GM21367 (cell line): ENCODE data around the gene TBC1D22A.

Source experiments
- ATAC-seq: cut with Tn5 transposase; IDR thresholded peaks from one replicate; pipeline ENCODE4 v1.9.1; 2021; ENCODE audit not compliant: unreplicated experiment

TBC1D22A gene

DNA sequence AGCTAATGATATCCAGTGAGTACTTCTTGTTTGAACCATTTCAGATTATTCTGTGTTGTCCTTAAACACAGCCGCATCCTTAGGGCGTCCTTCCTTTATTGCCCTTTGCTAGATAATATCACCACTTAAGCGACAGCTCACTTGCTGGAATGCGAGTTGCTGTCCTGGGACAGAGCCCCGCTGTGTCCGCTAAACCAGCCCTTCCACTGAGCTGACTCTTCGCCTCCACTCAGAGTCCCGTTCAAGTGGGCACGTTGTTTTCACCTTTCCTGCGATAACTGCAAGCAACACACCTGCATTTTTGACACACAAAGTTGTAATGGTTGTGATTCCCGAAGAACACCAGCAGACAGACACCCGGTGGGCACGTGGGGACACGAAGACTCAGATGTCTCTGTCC is 140.0 kb downstream of the TBC1D22A start:
- ATAC-seq, result no peak

DNA sequence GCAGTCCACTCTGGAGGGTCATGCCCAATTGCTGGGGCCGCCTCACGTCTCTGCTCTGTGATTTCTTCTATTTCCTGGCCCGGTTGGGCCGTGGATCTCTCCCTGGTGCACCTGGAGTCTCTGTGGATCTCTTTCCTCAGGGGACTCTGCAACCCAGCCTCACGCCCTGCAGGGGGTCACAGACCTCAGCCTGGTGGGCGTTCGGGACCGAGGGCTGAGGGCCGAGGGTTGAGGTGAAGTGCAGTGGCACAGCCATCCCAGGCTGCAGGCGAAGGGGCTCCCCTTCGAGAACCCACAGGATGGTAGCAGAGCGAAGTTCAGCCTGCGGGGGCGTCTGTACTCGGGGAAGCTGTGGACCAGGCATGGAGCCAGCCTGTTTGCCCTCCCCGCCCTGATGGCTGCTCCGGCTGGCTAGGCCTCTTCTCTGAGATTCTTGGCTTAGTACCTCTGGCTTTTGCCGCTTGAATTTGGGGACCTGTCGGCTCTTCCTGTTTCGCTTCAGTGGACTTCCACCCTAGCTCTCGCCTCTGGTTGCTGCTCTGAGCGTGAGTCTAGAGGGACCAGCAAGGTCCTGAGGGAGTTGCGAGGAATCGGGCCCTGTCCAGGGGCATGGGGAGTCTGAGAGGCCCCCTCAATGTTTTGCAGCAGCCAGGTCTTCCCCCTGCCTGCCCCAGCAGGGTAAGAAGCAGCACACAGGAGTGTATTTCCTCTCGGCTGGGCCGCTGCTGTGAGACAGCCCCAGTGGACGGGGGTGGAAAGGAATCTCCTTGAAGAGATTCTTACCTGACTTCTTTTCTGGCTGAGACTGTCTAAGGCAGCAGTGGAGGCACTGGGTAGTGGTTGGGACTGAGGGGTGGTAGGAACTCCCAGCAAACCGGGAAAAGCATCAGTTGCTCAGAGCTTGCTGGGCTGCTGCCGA is 140.8 kb downstream of the TBC1D22A start:
- no peak for ATAC-seq

DNA sequence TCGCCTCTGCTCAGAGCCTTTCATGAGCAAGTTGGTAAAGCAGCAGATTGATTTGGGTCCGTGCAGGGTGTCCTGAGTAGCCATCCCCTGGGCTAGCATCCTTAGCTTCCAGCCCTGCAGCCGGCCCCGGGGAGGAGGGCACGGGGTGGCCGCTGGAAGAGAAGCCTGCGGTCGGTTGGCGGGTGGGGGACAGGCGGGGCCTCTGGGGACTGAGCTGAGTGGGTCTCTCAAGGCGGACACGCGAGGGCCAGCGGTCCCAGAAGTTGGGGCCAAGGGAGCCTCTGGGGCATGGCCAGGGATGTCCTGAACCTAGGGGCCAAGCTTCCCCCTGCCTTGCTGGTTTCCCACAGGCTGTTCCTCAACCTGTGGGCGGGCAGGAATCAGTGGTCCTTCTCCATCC is 143.0 kb downstream of the TBC1D22A start:
- no peak for ATAC-seq

DNA sequence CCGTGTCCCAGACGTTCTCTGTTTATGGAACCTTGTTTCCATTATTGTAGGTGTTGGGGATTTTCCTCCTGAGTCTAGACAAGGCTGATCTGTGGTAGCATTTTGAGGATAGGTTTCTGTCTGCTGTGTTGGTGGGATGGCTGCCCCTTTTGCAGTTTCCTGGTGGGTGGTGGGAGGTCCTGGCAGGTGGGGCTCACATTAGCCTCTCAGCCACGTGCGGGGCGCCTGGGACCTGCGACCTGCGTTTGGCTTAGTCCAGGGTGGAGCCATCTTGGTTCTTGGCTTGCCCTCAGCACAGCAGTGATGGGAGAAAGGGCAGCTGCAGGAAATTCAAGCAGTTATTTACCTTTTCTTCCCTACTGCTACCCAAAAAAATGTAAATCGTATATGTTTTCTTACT is 143.4 kb downstream of the TBC1D22A start:
- no peak for ATAC-seq

DNA sequence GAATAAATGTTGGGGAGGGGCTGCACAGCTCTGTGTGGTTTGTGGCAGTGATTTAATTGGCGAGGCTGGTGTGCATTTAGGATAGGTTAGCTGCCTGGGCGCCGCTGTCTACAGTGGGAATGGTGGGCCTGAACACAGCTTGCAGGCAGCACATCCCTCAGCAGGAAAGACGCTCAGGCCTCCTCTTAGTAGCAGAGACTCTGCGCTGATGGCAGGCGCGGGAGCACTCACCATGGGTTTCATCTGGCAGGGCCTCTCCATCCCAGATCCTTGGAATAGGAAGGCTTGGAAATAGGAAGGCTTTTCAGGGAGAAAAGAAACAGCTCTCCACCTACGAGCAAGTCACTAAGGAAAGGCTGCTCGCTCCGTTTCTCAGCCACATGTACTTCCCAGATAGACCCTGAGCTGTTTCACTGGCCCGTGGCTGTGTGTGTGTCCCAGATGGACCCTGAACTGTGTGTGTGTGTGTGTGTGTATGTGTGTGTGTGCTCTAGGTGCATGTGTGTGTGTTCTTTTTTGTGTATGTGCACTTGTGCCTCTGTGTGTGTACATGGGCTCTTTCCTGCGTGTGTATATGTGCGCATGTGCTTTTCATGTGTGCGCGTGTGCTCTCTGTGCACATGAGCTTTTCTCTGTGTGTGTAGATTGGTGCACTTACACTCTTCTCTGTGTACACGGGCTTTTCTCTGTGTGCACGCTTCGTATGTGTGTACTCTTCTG is 144.0 kb downstream of the TBC1D22A start:
- no peak for ATAC-seq

DNA sequence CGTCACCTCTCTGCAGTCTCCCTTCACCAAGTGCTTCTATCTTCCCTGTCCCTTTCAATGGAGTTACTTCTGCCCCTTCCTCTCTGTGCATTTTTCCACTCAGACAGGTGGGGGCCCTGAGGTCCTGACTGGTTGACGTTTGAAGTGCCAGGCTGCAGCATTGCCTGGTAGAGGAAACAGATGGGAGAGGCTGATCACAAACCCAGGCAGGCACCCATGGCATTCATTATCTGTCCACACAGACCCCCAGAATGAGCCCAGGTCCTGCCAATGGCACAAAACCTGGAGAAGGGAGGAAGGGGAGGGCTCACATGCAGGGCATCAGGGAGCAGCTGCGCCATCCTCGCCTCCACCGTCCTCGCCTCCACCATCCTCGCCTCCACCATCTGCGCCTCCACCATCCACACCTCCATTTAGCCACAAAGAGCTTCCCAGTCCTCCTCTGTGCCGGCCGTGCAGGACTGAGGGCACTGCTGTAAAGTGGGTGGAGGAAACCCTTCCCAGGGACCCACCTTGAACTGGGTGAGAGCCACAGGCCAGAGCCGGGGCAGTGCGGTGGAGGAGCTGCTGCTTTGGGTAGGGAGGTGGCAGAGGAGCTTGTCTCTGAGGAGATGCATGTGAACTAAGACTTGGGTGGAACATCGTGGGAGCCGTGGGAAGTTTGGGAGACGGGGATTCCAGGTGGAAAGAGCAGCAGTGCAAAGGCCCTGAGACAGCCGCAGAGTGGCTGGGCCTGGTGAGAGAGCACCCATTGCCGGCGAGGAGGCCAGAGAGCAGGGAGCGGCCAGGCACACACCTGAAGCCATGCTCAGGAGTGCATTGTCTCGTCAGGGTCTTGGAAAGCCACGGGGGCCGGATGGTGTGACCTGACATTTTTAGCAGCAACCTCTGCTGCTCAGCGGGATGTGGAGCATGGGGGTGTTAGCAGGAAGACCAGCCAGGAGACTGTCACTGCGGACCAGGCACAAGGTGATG is 145.1 kb downstream of the TBC1D22A start:
- ATAC-seq, result no peak

DNA sequence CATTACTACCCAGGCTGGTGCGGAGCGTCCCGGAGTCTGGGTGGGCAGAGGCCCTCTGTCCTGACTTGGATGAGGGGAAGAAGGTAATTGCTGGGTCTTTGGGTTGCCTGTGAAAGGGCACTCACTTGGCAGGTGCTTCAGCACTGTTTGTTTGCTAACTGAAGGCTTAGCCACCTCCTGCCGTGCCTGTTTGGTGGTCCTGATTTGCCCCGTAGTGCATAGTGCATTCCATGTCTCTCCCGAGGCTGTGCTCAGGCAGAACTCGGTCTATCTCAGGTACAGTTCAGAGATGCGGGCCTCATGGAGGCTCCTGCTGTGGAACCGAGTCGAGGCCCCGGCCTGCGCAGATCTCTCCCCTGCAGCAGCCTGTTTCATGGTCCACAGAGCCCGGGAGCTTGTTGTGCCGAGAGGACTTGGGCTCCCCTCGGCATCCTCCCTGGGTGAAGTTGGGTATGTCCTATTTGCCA is 146.2 kb downstream of the TBC1D22A start:
- ATAC-seq, result no peak

DNA sequence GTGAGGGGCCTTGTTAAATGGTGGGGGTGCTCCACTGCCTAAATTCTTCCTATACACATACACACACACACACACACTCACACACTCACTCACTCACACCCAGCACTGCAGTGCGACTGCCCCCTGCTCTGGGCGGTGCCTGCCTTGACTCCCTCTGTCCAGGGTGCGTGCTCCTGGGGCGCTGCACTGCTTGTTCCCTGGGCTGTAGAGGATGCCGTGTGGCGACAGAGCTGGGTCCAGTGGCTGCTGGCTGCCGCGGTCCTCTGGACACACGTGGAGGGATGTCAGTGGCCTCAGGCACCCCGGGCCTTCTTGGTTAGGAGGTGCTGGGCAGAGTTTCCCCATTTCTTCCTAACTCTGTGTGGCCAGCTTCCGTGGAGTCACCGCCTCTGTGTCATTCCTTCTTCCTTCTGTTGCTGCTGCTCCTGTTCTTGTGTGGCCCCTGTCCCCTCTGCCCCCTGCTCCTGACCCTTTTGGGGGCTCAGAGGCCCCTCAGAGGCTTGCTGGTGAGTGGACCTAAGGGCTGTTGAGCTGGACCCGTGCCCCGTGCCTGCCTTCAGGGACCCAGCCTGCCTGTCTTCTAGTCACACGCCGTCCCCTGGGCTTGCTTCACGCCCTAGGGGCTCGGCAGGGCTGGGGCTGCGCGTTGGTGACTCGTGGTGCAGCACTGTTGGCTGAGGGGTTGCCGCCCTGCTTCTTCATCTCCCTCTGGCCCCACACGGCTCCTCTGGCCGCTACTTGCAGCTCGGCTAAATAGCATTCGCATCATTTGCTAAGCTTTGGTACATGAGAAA is 147.0 kb downstream of the TBC1D22A start:
- no peak for ATAC-seq

DNA sequence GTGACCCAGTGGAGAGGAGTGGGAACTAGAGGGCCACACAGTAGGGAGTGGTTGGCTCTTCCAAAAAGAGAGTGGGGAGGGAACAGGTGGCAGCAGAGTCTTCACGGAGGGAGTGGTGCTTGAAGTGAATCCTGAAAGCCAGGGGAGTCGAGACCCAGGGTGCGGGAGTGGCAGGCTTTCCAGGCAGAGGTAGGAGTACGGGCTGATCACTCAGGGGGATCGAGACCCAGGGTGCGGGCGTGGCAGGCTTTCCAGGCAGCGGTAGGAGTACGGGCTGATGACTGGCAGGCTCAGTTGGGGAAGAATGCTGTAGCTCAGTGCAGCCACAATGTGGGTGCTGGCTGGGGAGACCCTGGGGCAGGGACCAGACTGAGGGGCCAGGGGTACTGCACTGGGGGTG is 148.2 kb downstream of the TBC1D22A start:
- ATAC-seq, result no peak

DNA sequence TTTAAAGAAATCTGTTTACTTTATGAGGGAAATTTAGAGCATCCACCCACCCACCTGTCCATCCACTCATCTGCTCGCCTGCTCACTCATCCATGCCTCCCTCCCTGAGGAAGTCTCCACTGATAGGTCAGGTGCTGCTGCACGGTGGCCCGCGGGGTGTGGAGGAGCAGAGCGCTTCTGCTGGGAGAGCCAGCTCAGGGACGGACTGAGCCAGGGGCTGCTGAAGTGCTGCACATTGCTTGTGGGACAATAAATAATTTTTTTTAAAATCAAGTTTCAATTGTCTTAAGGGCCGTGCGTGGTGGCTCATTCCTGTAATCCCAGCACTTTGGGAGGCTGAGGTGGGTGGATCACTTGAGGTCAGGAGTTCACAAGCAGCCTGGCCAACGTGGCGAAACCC is 148.9 kb downstream of the TBC1D22A start:
- no peak for ATAC-seq

DNA sequence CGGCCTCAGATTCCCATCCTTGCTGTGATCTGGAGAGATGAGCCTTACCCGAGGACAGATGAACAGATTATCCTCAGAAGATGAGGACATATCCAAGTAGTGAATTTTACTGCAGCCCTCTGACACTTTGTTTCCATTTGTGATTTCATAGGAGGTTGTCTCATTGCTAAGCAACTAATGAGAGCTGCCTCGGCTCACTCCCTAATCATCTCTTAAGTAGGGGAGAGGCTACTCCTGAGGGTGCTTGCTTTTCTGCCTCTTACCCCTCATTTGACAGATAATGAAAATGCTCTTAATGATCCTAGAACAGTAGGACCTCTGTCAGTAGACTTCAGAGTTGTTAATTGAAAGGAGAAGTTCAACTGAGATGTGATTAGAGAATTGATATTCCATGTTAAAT is 150.9 kb downstream of the TBC1D22A start:
- no peak for ATAC-seq

DNA sequence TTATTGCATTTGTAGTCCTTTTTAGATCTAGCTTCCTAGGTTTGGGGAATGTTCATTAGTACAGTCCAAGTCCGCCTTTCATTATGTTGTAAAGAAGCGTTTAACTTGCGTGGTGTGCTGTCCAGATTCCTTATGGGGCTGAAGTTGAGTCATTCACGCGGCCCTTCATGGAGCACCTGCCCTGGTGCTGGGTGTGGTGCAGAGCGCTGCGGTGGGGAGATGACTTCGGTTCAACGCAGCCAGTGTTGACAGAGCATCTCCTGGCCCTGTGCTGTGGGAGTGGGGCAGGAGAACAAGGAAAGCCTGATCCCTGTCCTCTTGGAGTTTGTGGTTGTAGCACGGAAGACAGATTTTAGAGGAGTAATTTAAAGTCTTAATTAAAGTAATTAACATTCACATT is 152.0 kb downstream of the TBC1D22A start:
- no peak for ATAC-seq

DNA sequence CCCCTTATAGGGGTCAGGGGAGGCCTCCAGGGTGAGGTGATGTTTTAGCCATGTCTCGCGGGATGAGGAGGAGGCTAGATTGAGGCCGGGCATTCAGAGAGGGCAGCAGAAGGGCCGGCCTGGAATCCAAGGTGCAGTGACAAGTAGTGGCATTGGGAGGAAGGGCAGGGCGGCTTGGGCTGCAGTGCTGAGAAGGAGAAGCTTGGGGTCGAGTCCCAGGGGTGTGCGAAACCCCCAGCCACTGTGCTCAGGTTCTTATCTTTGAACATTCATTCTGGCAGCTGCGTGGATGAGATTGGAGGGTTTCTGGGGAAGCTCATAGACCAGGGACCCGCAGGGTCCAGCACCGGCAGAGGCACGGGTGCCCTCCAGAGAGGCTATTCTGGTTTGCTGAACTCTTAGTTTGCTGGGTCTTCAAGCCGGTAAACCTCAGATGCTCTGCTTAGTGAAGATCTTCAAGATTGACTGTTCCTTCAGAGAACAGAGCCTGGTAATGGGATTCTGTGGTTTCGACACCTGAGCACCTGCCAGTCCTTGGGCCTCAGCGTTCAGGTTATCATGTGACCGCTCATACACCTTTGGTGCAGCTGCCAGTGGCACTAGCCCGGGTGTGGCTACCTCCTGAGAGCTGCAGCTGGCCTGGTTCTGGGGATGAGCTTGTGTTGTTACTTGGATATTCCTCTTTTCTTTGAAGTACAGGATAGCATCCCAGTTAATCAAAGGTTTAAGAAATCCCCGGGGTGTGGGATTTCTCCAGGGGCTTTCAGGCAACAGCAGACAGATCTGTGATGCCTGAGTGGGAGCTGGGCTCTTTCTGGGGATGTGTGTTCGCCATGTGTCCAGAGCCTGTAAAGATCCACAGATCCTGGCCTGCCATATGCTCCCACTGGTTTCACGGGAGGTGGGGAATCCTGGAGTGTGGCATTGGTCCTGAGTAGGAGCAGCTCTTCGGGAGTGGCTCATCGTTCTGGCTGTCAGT is 152.8 kb downstream of the TBC1D22A start:
- ATAC-seq, result no peak

DNA sequence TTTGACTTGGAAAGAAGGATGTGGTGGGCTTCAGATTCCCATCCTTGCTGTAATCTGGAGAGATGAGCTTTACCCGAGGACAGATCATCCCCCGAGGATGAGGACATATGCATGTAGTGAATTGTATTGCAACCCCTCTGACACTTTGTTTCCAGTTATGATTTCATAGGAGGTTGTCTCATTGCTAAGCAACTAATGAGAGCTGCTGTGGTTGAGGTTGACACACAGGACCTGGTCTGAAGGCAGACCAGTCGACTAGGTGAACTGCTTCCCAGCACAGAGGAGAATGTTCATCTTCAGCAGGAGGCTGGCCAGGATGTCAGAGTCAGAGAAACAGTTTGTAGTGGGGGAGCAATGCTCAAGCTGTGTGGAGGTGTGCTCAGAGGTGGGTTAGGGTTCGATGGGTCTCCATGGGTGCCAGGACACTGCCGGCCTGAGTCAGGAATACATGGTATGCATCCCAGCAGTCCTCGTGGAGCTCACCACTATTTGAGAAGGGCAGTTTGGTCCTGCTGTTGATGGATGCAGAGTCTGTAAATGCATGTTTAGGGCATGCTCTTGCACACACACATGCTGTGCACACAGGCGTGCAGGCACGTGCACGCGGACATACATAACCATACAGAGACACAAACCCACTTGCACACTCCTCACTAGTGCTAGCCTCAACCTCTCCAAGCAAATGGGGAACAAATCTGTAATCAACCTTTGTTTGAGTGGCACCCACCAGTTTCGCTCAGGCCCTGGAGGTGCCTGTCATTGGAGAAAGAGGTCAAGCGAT is 153.7 kb downstream of the TBC1D22A start:
- no peak for ATAC-seq

DNA sequence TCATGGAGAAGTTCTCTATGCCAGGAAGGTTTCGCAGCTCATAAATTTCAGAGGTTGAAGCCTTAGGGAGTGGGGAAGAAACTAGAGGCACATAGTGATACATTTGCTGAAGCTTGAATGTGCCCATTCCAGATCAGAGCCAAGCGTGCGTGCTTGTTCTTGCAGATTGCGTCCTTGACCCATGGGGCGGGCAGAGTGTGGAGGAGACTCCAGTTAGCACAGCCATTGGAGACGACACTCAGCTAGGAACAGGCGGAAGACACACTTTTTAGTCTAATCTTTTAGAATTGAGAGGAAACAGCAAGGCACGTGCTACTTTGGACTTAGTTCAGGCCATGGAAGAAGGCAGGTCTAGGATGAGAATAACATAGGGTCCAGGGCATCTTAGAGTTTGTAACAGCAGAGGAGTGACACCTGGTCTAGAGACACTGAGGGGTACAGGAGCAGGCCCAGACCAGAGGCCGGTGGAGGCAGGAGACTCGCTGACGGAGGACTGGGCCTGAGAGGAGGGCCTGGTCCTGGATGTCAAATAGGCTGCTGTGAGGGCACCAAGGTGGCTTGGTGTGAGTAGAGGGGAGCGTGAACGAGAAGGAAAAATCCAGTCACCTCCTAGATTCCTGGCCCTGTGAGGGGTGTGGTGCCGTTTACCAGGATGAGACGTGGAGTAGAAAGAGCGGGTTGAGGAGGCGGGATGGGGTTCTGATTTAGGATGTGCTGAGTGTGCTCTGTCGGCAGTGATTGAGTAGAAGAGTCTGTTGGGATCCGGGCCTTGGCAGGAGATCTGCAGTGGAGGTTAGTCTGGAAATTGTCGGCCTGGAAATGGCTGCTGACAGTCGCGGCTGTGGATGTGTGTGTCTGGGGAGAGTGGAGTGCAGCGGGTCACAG is 154.7 kb downstream of the TBC1D22A start:
- ATAC-seq, result no peak

DNA sequence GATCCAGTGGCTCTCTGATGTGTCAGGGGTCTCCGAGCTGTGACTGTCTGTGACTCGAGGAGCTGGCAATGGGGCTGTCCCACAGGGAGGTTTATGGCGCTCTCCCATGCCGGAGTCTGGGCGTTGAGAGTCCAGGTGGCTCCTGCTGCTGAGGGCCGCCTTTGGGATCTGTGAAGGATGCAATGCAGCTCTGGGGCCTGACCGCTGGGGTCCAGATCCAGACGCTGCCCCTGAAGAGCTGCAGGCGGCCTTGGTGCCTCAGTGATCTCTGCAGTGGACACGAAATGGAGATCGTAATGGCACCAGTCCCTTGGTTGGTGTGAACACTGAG is 155.3 kb downstream of the TBC1D22A start:
- ATAC-seq, result no peak

DNA sequence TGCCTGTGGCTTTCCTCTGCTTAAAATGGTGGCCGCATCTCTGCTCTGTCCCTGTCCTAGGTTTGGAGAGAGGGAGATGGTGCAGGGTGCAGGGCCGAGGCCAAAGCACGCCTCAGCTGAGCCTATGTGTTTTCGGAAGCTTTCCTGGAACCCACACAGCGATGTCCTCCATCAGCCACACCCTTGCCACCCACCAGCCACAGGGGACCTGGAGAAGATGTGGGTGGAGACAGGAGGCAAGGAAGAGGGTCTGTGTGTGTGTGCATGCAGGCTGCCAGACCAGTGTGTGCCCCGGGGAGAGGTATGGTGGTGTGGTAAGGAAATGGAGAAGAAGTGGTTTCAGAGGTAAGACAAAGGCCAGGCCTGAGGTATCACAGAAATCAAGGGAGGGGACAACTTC is 155.7 kb downstream of the TBC1D22A start:
- ATAC-seq, result no peak
